Glutamatergic neuron (in vitro differentiated cells): ENCODE data around the gene SRGAP1. TPM values are rescaled to one million over a fixed set of nuclear protein-coding genes. Genes with fewer than 3 reads are reported as not detected.

ENCODE experiments used
- DNase-seq: peaks from one replicate; pipeline ENCODE4 v3.0.0; 2022
- H3K27ac Mint-ChIP-seq: one replicate; pipeline ENCODE4 v1.8.0; 2020; ENCODE audit warnings: mild to moderate bottlenecking, mixed read lengths, inconsistent platforms; ENCODE audit not compliant: unreplicated experiment
- H3K27me3 Mint-ChIP-seq: one replicate; pipeline ENCODE4 v1.8.0; 2020; ENCODE audit warnings: mild to moderate bottlenecking, moderate library complexity, mixed read lengths, inconsistent platforms; ENCODE audit not compliant: unreplicated experiment
- H3K36me3 Mint-ChIP-seq: one replicate; pipeline ENCODE4 v1.8.0; 2020; ENCODE audit warnings: mild to moderate bottlenecking, mixed read lengths, inconsistent platforms; ENCODE audit not compliant: unreplicated experiment
- H3K4me1 Mint-ChIP-seq: one replicate; pipeline ENCODE4 v1.8.0; 2020; ENCODE audit warnings: mild to moderate bottlenecking, low read depth, mixed read lengths, inconsistent platforms; ENCODE audit not compliant: unreplicated experiment
- H3K4me3 Mint-ChIP-seq: one replicate; pipeline ENCODE4 v1.8.0; 2020; ENCODE audit warnings: mild to moderate bottlenecking, mixed read lengths, inconsistent platforms; ENCODE audit not compliant: unreplicated experiment
- H3K9me3 Mint-ChIP-seq: one replicate; pipeline ENCODE4 v1.8.0; 2020; ENCODE audit warnings: mild to moderate bottlenecking, moderate library complexity, mixed read lengths, inconsistent platforms; ENCODE audit not compliant: unreplicated experiment
- CTCF ChIP-seq: fragments of 200-600 bp; sonication (generic); IDR thresholded peaks from one replicate; pipeline ENCODE4 v1.5.0; 2021; ENCODE audit not compliant: partially characterized antibody, unreplicated experiment
- total RNA-seq: library from RNA; stranded (reverse); fragmentation: NEBNext Ultra II Directional; extraction: Animal tissue kit (Norgen Biotek cat#: 25700); gene quantifications from one replicate; pipeline ENCODE4 v1.2.1, GENCODE V29; 2021; ENCODE audit not compliant: unreplicated experiment

SRGAP1 gene
- total RNA-seq, 1 donor from 2014 or later = 52.0 TPM

GRCh38 chr12:63961543-63961942 lies 117.0 kb downstream of the SRGAP1 start:
- DNase-seq = no peak
- H3K4me1 Mint-ChIP-seq = peaks cover 16% of the 10 kb centered on the region
- peaks cover 1% of the 10 kb centered on the region for H3K27me3 Mint-ChIP-seq
- no peak overlapping the region for H3K4me3 Mint-ChIP-seq
- no peaks in the 10 kb centered on the region for H3K36me3 Mint-ChIP-seq
- H3K9me3 Mint-ChIP-seq = peaks cover 3% of the 10 kb centered on the region
- no peak for TF ChIP-seq CTCF
- H3K27ac Mint-ChIP-seq = no peak overlapping the region

DNA sequence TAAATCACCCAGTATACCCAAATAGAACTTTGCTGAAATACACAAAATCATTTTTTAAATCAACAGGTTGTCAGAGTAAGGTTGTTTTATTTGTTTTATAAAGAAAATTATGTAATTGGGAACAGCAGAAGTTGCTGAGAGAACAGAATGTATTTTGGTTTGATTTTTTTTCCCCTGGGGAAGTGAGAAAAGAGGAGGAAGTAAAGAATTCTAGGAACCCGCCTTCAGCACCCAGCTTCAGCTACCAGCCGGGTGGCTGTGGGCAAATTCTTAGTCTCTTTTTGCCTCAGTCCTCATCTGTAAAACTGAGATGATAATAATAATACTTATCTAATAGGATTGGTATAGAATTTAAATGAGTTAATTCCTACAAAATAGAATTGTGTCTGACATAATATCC lies 119.4 kb downstream of the SRGAP1 start:
- Mint-ChIP-seq H3K36me3 (no peaks in the 10 kb centered on the region), H3K27ac (no peak overlapping the region), H3K4me3 (no peak overlapping the region), H3K27me3 (peaks cover 1% of the 10 kb centered on the region), H3K4me1 (peaks cover 2% of the 10 kb centered on the region), H3K9me3 (no peaks in the 10 kb centered on the region)
- DNase-seq = no peak
- no peak for TF ChIP-seq CTCF

GRCh38 chr12:63964301-63964700 lies 119.8 kb downstream of the SRGAP1 start:
- peaks cover 1% of the 10 kb centered on the region for H3K27me3 Mint-ChIP-seq
- no peak overlapping the region for H3K27ac Mint-ChIP-seq
- TF ChIP-seq CTCF = no peak
- H3K4me1 Mint-ChIP-seq = peaks cover 2% of the 10 kb centered on the region
- no peak for DNase-seq
- H3K36me3 Mint-ChIP-seq = no peaks in the 10 kb centered on the region
- H3K4me3 Mint-ChIP-seq = no peak overlapping the region
- H3K9me3 Mint-ChIP-seq = no peaks in the 10 kb centered on the region

- Mint-ChIP-seq H3K4me3 (no peak overlapping the region), H3K36me3 (no peaks in the 10 kb centered on the region), H3K27ac (no peak overlapping the region), H3K4me1 (peaks cover 7% of the 10 kb centered on the region), H3K27me3 (peaks cover 3% of the 10 kb centered on the region), H3K9me3 (no peaks in the 10 kb centered on the region)
- no peak for TF ChIP-seq CTCF
- DNase-seq = no peak
Observed at GRCh38 chr12:63965936-63966605, 121.6 kb downstream of the SRGAP1 start.

- H3K36me3 Mint-ChIP-seq = no peaks in the 10 kb centered on the region
- no peak for TF ChIP-seq CTCF
- H3K4me3 Mint-ChIP-seq = no peak overlapping the region
- peaks cover 7% of the 10 kb centered on the region for H3K4me1 Mint-ChIP-seq
- H3K27ac Mint-ChIP-seq = no peak overlapping the region
- DNase-seq = no peak
- H3K9me3 Mint-ChIP-seq = no peaks in the 10 kb centered on the region
- peaks cover 2% of the 10 kb centered on the region for H3K27me3 Mint-ChIP-seq
Observed at GRCh38 chr12:63966606-63966975, 122.1 kb downstream of the SRGAP1 start.
